SJCRH30 (cell line): ENCODE data around the gene PFN4. TPM values are rescaled to one million over a fixed set of nuclear protein-coding genes. Genes with fewer than 3 reads are reported as not detected.

Source experiments
- DNase-seq, 2 experiments: peaks; one replicate each; pipeline ENCODE4 v3.0.0-alpha.2; 2015 to 2020
- H3K27ac ChIP-seq: fragments of 250-450 bp; sonication (Bioruptor Pico); 2 replicates; pipeline ENCODE4 v1.5.1; 2020; ENCODE audit warnings: mild to moderate bottlenecking, moderate library complexity
- H3K27me3 ChIP-seq: fragments of 250-450 bp; sonication (Bioruptor Pico); 2 replicates; pipeline ENCODE4 v1.5.1; 2020; ENCODE audit warnings: mild to moderate bottlenecking, moderate library complexity
- H3K36me3 ChIP-seq: fragments of 250-450 bp; sonication (Bioruptor Pico); 2 replicates; pipeline ENCODE4 v1.5.1; 2020; ENCODE audit warnings: mild to moderate bottlenecking, moderate library complexity
- H3K4me1 ChIP-seq: fragments of 250-450 bp; sonication (Bioruptor Pico); 2 replicates; pipeline ENCODE4 v1.5.1; 2020; ENCODE audit warnings: mild to moderate bottlenecking, moderate library complexity
- H3K4me3 ChIP-seq: fragments of 250-450 bp; sonication (Bioruptor Pico); 2 replicates; pipeline ENCODE4 v1.5.1; 2020; ENCODE audit warnings: mild to moderate bottlenecking, moderate library complexity
- H3K9me3 ChIP-seq: fragments of 250-450 bp; sonication (Bioruptor Pico); replicated peaks from 2 replicates; pipeline ENCODE4 v1.5.1; 2020; ENCODE audit warnings: mild to moderate bottlenecking, moderate library complexity
- total RNA-seq: library from RNA; depleted of rRNA; stranded (reverse); fragments of >200 nt; shearing (Covaris generic); gene quantifications from 2 replicates; pipeline ENCODE4 v1.2.3, GENCODE V29; 2014; rRNA removed

PFN4 gene
- total RNA-seq, 1 experiment from 2014 or later = 0.81 TPM

- no peak overlapping the region for H3K4me3 ChIP-seq
- H3K27me3 ChIP-seq = no peaks in the 10 kb centered on the region
- H3K4me1 ChIP-seq = peaks cover 33% of the 10 kb centered on the region
- no peak overlapping the region for H3K27ac ChIP-seq
- DNase-seq = no peak
- H3K36me3 ChIP-seq = peaks cover 33% of the 10 kb centered on the region
- no peaks in the 10 kb centered on the region for H3K9me3 ChIP-seq
These were observed 45.3 kb downstream of the PFN4 start for GRCh38 chr2:24077879-24078278.

DNA sequence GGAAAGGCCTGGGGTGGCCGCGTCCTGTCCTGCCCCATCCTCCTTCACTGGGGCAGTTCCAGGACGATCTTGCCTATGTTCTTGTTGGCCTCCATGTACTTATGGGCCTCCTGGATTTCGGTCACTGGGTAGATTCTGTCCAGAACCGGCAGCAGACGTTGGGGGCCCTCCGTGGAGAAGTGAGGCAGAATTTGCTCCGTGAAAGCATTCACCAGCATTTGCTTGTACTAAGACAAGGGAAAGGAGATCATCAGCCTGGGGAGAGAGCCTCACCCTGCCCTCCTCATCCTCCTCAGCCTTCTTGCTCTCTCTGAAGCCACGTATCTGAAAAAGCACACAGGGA lies 45.6 kb downstream of the PFN4 start:
- Histone ChIP-seq H3K36me3 (peaks cover 36% of the 10 kb centered on the region), H3K27ac (no peak overlapping the region), H3K4me3 (no peak overlapping the region), H3K27me3 (no peaks in the 10 kb centered on the region), H3K9me3 (no peaks in the 10 kb centered on the region), H3K4me1 (peaks cover 29% of the 10 kb centered on the region)
- DNase-seq = no peak

DNA sequence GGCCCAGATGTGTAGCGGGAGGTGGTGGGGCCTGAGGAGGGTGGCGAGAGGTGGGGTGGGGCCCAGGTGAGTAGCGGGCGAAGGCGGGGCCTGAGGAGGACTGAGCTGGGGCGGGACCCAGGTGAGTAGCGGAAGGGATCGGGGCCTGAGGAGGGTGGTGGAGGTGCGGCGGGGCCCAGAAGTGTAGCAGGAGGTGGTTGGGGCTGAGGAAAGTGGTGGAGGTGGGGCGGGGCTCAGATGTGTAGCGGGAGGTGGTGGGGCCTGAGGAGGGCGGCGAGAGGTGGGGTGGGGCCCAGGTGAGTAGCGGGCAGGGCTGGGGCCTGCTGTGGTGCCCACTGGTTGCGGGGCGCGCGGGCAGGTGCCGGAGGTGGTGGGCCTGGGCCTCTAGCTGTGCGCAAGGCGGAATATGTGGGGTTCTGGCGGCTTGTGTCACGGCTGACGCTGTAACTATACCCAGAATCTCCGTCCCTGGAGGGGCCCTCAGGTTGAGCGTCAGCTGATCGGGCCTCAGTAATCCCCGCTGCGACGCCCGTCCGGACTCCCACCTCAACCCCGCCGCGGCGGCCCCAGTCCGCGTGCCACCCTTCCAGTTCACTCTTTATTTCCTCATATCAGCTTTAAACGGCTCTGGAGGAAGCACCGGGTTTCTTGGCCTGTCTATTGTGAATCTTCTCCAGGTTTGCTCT lies 46.1 kb downstream of the PFN4 start:
- Histone ChIP-seq H3K9me3 (no peaks in the 10 kb centered on the region), H3K27ac (no peak overlapping the region), H3K4me3 (no peak overlapping the region), H3K27me3 (no peaks in the 10 kb centered on the region), H3K4me1 (peaks cover 24% of the 10 kb centered on the region), H3K36me3 (peaks cover 35% of the 10 kb centered on the region)
- no peak for DNase-seq

GRCh38 chr2:24075915-24076848 lies 47.0 kb downstream of the PFN4 start, which contains the start of gene SF3B6:
Gene SF3B6, minus strand, starts transcription at chr2:24076326. Its CDS starts 97 bp downstream, at chr2:24076229.
- DNase-seq = peak; percentile 99
- Histone ChIP-seq H3K36me3 (peaks cover 39% of the 10 kb centered on the region), H3K9me3 (no peaks in the 10 kb centered on the region)

DNA sequence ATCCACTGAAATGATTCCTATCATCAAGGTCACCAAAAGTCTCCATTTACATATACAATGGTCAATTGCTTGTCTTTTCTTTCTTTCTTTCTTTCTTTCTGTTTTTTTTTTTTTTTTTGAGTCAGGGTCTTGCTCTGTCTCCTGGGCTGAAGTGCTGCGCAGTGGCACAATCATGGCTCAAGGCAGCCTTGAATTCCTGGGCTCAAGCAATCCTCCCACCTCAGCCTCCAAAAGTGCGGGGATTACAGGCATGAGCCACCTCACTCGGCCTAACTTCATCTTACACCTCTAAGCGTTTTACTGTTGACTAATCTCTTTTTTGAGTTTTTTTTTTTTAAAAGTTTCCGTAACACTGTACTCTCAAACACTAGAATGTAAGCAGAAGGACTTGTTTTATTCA lies 47.9 kb downstream of the PFN4 start:
- no peaks in the 10 kb centered on the region for H3K9me3 ChIP-seq
- H3K27me3 ChIP-seq = no peaks in the 10 kb centered on the region
- H3K4me1 ChIP-seq = peaks cover 11% of the 10 kb centered on the region
- H3K27ac ChIP-seq = peak overlapping the region; percentile 56; the same call in 1 of the 2 replicates
- no peak for DNase-seq
- H3K4me3 ChIP-seq = peak overlapping the region; percentile 71
- peaks cover 47% of the 10 kb centered on the region for H3K36me3 ChIP-seq

More at GRCh38 chr2:24075915-24076848, 47.0 kb downstream of the PFN4 start, which contains the start of gene SF3B6:
- Histone ChIP-seq H3K4me1 (peaks cover 16% of the 10 kb centered on the region), H3K4me3 (peak within 1 kb of the TSS; percentile 71), H3K27ac (peak within 1 kb of the TSS; percentile 56), H3K27me3 (no peaks in the 10 kb centered on the region)

DNA sequence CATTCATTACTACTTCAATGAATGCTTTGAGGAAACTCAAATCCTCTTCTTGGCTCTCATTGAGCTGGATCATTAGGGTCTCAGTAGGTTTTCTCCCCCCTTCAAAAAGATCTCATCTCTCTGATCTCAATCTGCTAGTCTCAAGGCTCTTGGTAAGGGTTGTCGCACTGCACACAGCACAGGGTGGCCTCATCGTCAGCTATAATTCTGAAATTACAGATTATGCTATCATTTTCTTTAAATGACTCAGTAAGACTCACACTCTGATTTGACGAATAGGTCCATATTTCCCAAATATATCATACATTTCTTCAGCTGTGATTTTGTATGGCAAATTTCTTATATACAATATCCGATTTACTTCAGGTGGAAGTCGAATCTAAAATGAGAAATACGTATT lies 49.3 kb downstream of the PFN4 start:
- DNase-seq = no peak

DNA sequence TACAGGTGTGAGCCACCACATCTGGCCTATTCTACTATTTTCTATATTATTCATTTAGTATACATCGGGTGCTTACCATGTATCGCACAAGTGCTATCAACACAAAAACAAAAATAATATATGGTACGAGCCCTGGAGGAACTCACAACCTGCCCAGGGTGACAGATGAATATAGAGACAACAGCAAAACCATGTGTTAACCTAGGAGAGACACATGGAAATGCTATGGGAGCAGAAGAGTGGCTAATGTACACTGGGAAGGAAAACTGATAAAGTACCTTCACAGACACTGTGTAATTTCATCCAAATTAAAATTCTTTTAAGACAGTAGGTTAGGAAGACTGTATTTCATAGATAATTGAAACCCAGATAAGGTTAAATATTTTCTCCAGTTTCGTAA lies 50.9 kb downstream of the PFN4 start:
- no peaks in the 10 kb centered on the region for H3K9me3 ChIP-seq
- no peaks in the 10 kb centered on the region; the same call in 1 of the 2 replicates for H3K4me1 ChIP-seq
- no peak overlapping the region for H3K4me3 ChIP-seq
- H3K36me3 ChIP-seq = peaks cover 63% of the 10 kb centered on the region
- H3K27me3 ChIP-seq = no peaks in the 10 kb centered on the region
- no peak for DNase-seq
- H3K27ac ChIP-seq = no peak overlapping the region

More for the DNA sequence above, 49.3 kb downstream of the PFN4 start:
- Histone ChIP-seq H3K27ac (no peak overlapping the region), H3K27me3 (no peaks in the 10 kb centered on the region), H3K9me3 (no peaks in the 10 kb centered on the region), H3K4me1 (no peaks in the 10 kb centered on the region; the same call in 1 of the 2 replicates), H3K4me3 (no peak overlapping the region), H3K36me3 (peaks cover 50% of the 10 kb centered on the region)

DNA sequence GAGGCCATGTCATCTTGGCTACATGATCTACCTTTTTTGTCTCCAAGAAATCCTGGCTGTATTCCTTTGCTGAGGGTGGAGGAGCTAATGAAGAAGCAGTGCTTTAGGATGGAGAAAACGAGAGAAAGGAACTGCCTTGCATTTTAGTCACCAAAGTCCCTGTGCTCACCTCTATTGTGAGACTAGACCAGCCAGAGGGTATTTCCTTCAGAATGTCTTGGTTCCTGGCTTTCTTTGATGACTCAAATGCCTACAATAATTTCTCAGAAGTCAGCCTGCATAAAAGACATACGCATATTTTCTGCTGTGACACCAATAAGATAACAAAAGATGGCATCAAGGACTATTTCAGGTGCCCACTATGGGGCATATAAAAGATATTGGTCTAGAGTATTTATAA lies 57.8 kb downstream of the PFN4 start:
- H3K27ac ChIP-seq = no peak overlapping the region
- H3K9me3 ChIP-seq = no peaks in the 10 kb centered on the region
- DNase-seq = no peak
- H3K4me1 ChIP-seq = no peaks in the 10 kb centered on the region
- H3K27me3 ChIP-seq = no peaks in the 10 kb centered on the region
- H3K4me3 ChIP-seq = no peak overlapping the region
- peaks cover 50% of the 10 kb centered on the region for H3K36me3 ChIP-seq

Other genes with a start within 250 kb of the PFN4 start
- gene ATAD2B, start 196.2 kb downstream of the PFN4 start, total RNA-seq = 33.3 and 37.5 TPM in 2 replicates
- gene UBXN2A, start 182.9 kb downstream of the PFN4 start, total RNA-seq = 36.4 and 39.9 TPM in 2 replicates
- gene MFSD2B, start 113.2 kb downstream of the PFN4 start, total RNA-seq = 0.05 TPM in 1 of 2 replicates, not detected in the other
- gene WDCP, start 75.9 kb downstream of the PFN4 start, total RNA-seq = 45.5 and 46.2 TPM in 2 replicates
- gene FKBP1B, start 73.6 kb downstream of the PFN4 start, total RNA-seq = 41.8 and 47.2 TPM in 2 replicates
- gene SF3B6, start 47.0 kb downstream of the PFN4 start, total RNA-seq = 357 and 360 TPM in 2 replicates
- 38.6 and 42.1 TPM in 2 replicates for gene TP53I3, start 38.5 kb downstream of the PFN4 start, total RNA-seq
- gene FAM228B, start 135 bp upstream of the PFN4 start, total RNA-seq = 2.2 and 2.5 TPM in 2 replicates
- gene FAM228A, start 51.7 kb upstream of the PFN4 start, total RNA-seq = not detected in 2 replicates
- gene ITSN2, start 237.2 kb upstream of the PFN4 start, total RNA-seq = 27.9 and 30.7 TPM in 2 replicates